Aorta (tissue), 5 donors: ENCODE results near the gene GGT6. TPM values are rescaled to one million over a fixed set of nuclear protein-coding genes. Genes with fewer than 3 reads are reported as not detected.

Experiments
- ATAC-seq: fragments of 200-7000 bp; cut with Tn5 transposase; one replicate; pipeline ENCODE4 v1.9.1; 2022; ENCODE audit warnings: moderate library complexity; ENCODE audit not compliant: low FRiP score
- DNase-seq, 2 donors: peaks; one replicate each; pipeline ENCODE4 v3.0.0-alpha.2; 2020
- H3K27ac ChIP-seq, 2 donors: one replicate each; pipeline ENCODE4 v1.5.1; 2013; ENCODE audit warnings: low read length in 2 of 2, mild to moderate bottlenecking in 2 of 2, moderate library complexity in 2 of 2, control low read depth in 1 of 2, inconsistent platforms in 1 of 2, low read depth in 1 of 2
- H3K27me3 ChIP-seq, 2 donors: one replicate each; pipeline ENCODE4 v1.6.1; 2013; ENCODE audit warnings: control low read depth in 1 of 2, low read length in 1 of 2, mild to moderate bottlenecking in 1 of 2, moderate library complexity in 1 of 2; ENCODE audit not compliant: insufficient read depth in 2 of 2, control insufficient read depth in 1 of 2
- H3K36me3 ChIP-seq, 2 donors: one replicate each; pipeline ENCODE4 v1.6.1; 2013; ENCODE audit warnings: control low read depth in 1 of 2, low read length in 1 of 2, mild to moderate bottlenecking in 1 of 2; ENCODE audit not compliant: insufficient read depth in 2 of 2, control insufficient read depth in 1 of 2
- H3K4me1 ChIP-seq, 2 donors: one replicate each; pipeline ENCODE4 v1.6.1; 2013; ENCODE audit warnings: low read length in 2 of 2, control low read depth in 1 of 2, mild to moderate bottlenecking in 1 of 2, moderate library complexity in 1 of 2; ENCODE audit not compliant: insufficient read depth in 2 of 2, control insufficient read depth in 1 of 2
- H3K4me3 ChIP-seq, 2 donors: one replicate each; pipeline ENCODE4 v1.5.1; 2013; ENCODE audit warnings: low read length in 2 of 2, control low read depth in 1 of 2, mild to moderate bottlenecking in 1 of 2
- H3K9me3 ChIP-seq: one replicate; pipeline ENCODE4 v1.6.1; 2013; ENCODE audit warnings: mild to moderate bottlenecking, low read length; ENCODE audit not compliant: control insufficient read depth
- WGBS, 2 donors: extraction: QIAGEN DNeasy Blood & Tissue Kit; methylation state at CpG; one replicate each; pipeline ENCODE4 v1.1.7; 2013; 5-methylcytosine and 5-hydroxymethylcytosine counted together
- intact Hi-C, 2 donors: fragments of 100-400 bp; cut with DNase I; formaldehyde crosslinking; loops; one replicate each; pipeline versions ENCODE4 v1.14.2 to v1.15.0; 2022
- polyA plus RNA-seq, 2 donors: library from polyadenylated mRNA; stranded (reverse); fragments of 200-250 nt; gene quantifications; one replicate each; pipeline ENCODE4 v1.2.3, GENCODE V29; 2013
- total RNA-seq, 2 donors: library from RNA; stranded (reverse); fragmentation: NEBNext Ultra II Directional; extraction: Animal tissue kit (Norgen Biotek cat#: 25700); gene quantifications; one replicate each; pipeline ENCODE4 v1.2.1, GENCODE V29; 2021
- donor health status: healthy with polysubstance abuse.
- donor health status: Bipolar disorder and iron deficiency.
- donor health status: DM: no; HTN: no; CAD: no.
- donor health status: DM: no; HTN: no; CAD: no.
- donor health status: DM: yes; HTN: yes; CAD: no.

The GGT6 gene
- total and polyA plus RNA-seq, 4 donors = 3.5 TPM; not detected in 3

- Histone ChIP-seq H3K4me3 (no peak overlapping the region), H3K36me3 (no peaks in the 10 kb centered on the region), H3K27ac (no peak overlapping the region), H3K9me3 (no peaks in the 10 kb centered on the region), H3K27me3 (no peaks in the 10 kb centered on the region), H3K4me1 (no peaks in the 10 kb centered on the region)
- intact Hi-C loops = no loop called here
- DNase-seq = no peak
- ATAC-seq = no peak
- WGBS, 2 donors = 71 to 72% methylated on average over 9 of the region's 9 CpGs
Observed at GRCh38 chr17:4572131-4572530, 11.8 kb upstream of the GGT6 start.

- H3K4me3 ChIP-seq = no peak overlapping the region
- H3K27ac ChIP-seq = no peak overlapping the region
- ATAC-seq = no peak
- H3K4me1 ChIP-seq = no peaks in the 10 kb centered on the region
- H3K27me3 ChIP-seq = no peaks in the 10 kb centered on the region
- WGBS, 2 donors = 89 to 100% methylated on average over 1 of the region's 1 CpG
- no peaks in the 10 kb centered on the region for H3K36me3 ChIP-seq
- H3K9me3 ChIP-seq = no peaks in the 10 kb centered on the region
- DNase-seq = no peak
- intact Hi-C loops = loop anchor here in 1 of 2 donors (10.0 kb wide), 1 partner anchor 145 kb away; no protein-coding TSS in a partner anchor
Observed at GRCh38 chr17:4569591-4569990, 9.2 kb upstream of the GGT6 start.

GRCh38 chr17:4566785-4567184, 6.4 kb upstream of the GGT6 start:
- Histone ChIP-seq H3K36me3 (no peaks in the 10 kb centered on the region), H3K9me3 (no peaks in the 10 kb centered on the region), H3K4me1 (peaks cover 0 to 4% of the 10 kb centered on the region in 2 donors), H3K27me3 (no peaks in the 10 kb centered on the region), H3K27ac (no peak overlapping the region), H3K4me3 (no peak overlapping the region)
- 31 to 34% methylated on average over 5 of the region's 5 CpGs for whole genome bisulfite sequencing, 2 donors
- ATAC-seq = peak; percentile 80
- intact Hi-C loops = loop anchor here in 1 of 2 donors (2.0 to 10.0 kb wide), 2 partner anchors 60 to 142 kb away; no protein-coding TSS in a partner anchor
- DNase-seq = no peak

GRCh38 chr17:4565209-4566141, 5.1 kb upstream of the GGT6 start:
- Histone ChIP-seq H3K27ac (no peak overlapping the region), H3K36me3 (no peaks in the 10 kb centered on the region), H3K4me3 (no peak overlapping the region), H3K27me3 (no peaks in the 10 kb centered on the region), H3K9me3 (no peaks in the 10 kb centered on the region), H3K4me1 (peaks cover 0 to 4% of the 10 kb centered on the region in 2 donors)
- peak; percentile 89 for ATAC-seq
- WGBS, 2 donors = 31 to 32% methylated on average over 16 of the region's 16 CpGs
- intact Hi-C loops = loop anchor here (2.0 to 10.0 kb wide), 3 partner anchors 59 to 141 kb away; no protein-coding TSS in a partner anchor
- peak in 1 of 2 donors; percentile 74 for DNase-seq

GRCh38 chr17:4562015-4562969, 1.9 kb upstream of the GGT6 start:
- DNase-seq (peak in 1 of 2 donors; percentile 50), ATAC-seq (peak; percentile 47)
- WGBS, 2 donors = 46 to 48% methylated on average over 8 of the region's 8 CpGs
- H3K27me3 ChIP-seq = no peaks in the 10 kb centered on the region
- H3K27ac ChIP-seq = peak overlapping the region; percentile 73 to 83
- intact Hi-C loops = loop anchor here in 1 of 2 donors (10.0 kb wide), 1 partner anchor 137 kb away; no protein-coding TSS in a partner anchor
- peaks cover 0 to 4% of the 10 kb centered on the region in 2 donors for H3K4me1 ChIP-seq
- no peak overlapping the region for H3K4me3 ChIP-seq
- no peaks in the 10 kb centered on the region for H3K36me3 ChIP-seq
- no peaks in the 10 kb centered on the region for H3K9me3 ChIP-seq

- Histone ChIP-seq H3K4me3 (no peak overlapping the region), H3K4me1 (peaks cover 0 to 4% of the 10 kb centered on the region in 2 donors), H3K27me3 (no peaks in the 10 kb centered on the region), H3K36me3 (no peaks in the 10 kb centered on the region), H3K9me3 (no peaks in the 10 kb centered on the region), H3K27ac (no peak overlapping the region)
- ATAC-seq (no peak), DNase-seq (no peak)
- WGBS, 2 donors = 67 to 69% methylated on average over 11 of the region's 11 CpGs
- intact Hi-C loops = loop anchor here in 1 of 2 donors (10.0 kb wide), 1 partner anchor 136 kb away; no protein-coding TSS in a partner anchor
Observed at GRCh38 chr17:4560837-4561256, 470 bp upstream of the GGT6 start.

GRCh38 chr17:4559966-4560365, 411 bp downstream of the GGT6 start:
- DNase-seq = no peak
- intact Hi-C loops = loop anchor here (5.0 to 10.0 kb wide), 2 partner anchors 63 to 135 kb away; partner anchors contain the start of gene SPNS2 (in 1 of the 2)
- WGBS, 2 donors = 95% methylated on average over 5 of the region's 5 CpGs
- no peak for ATAC-seq
- no peak overlapping the region for H3K4me3 ChIP-seq
- H3K4me1 ChIP-seq = peaks cover 0 to 4% of the 10 kb centered on the region in 2 donors
- H3K9me3 ChIP-seq = no peaks in the 10 kb centered on the region
- H3K27me3 ChIP-seq = no peaks in the 10 kb centered on the region
- H3K36me3 ChIP-seq = no peaks in the 10 kb centered on the region
- no peak overlapping the region for H3K27ac ChIP-seq

GRCh38 chr17:4559139-4559791, 1.1 kb downstream of the GGT6 start:
- intact Hi-C loops = loop anchor here in 1 of 2 donors (5.0 kb wide), 1 partner anchor 62 kb away; the partner anchor contains the start of gene SPNS2
- ATAC-seq = no peak

More at GRCh38 chr17:4559139-4559791, 1.1 kb downstream of the GGT6 start:
- H3K4me3 ChIP-seq = no peak overlapping the region
- H3K4me1 ChIP-seq = peaks cover 0 to 4% of the 10 kb centered on the region in 2 donors
- no peak overlapping the region for H3K27ac ChIP-seq
- 56 to 63% methylated on average over 17 of the region's 17 CpGs for WGBS, 2 donors
- no peaks in the 10 kb centered on the region for H3K36me3 ChIP-seq
- DNase-seq = no peak
- no peaks in the 10 kb centered on the region for H3K27me3 ChIP-seq
- no peaks in the 10 kb centered on the region for H3K9me3 ChIP-seq
